HCT116 (cell line): ENCODE results near the gene CBX4. TPM values are rescaled to one million over a fixed set of nuclear protein-coding genes. Genes with fewer than 3 reads are reported as not detected.

Source experiments
- ATAC-seq: fragments of 200-7000 bp; cut with Tn5 transposase; 2 replicates; pipeline ENCODE4 v1.9.1; 2020; ENCODE audit warnings: mild to moderate bottlenecking, moderate library complexity
- BruUV-seq: library from RNA; stranded (reverse); fragments of 400-500 nt; replicated peaks from 2 replicates; lab custom pipeline; 2021; lab: Mats Ljungman, UMichigan
- CTCF ChIA-PET: fragments of 300-600 bp; sonication (Branson Sonifier 250); formaldehyde crosslinking; loops from one replicate; lab custom pipeline; 2021; ENCODE audit warnings: antibody characterized with exemption; lab: Charles Lee
- POLR2A ChIA-PET: fragments of 300-600, 350-600 bp; sonication (Branson Sonifier 250); formaldehyde crosslinking; loops from one replicate; lab custom pipeline; 2021; ENCODE audit warnings: antibody characterized with exemption; lab: Charles Lee
- RAD21 ChIA-PET, 2 experiments: fragments of 300-600 bp; sonication (Branson Sonifier 250); formaldehyde crosslinking; loops; one replicate each; lab custom pipeline; 2023; ENCODE audit warnings: low total read pairs in 2 of 2; ENCODE audit not compliant: uncharacterized antibody in 2 of 2, unreplicated experiment in 2 of 2, low non-redundant PET in 1 of 2; lab: Charles Lee
- DNase-seq: peaks from one replicate; pipeline ENCODE4 v3.0.0-alpha.2; 2010; ENCODE audit warnings: low read depth, low spot score
- H2AFZ ChIP-seq: fragments of 200-600 bp; shearing (Covaris generic), sonication (generic); 2 replicates; pipeline ENCODE4 v1.6.1; 2017; ENCODE audit warnings: low read depth, mixed run types, mixed read lengths, antibody characterized with exemption, low read length; ENCODE audit not compliant: poor library complexity, severe bottlenecking
- H3K27ac ChIP-seq: 2 replicates; pipeline ENCODE4 v1.5.1; 2012; ENCODE audit warnings: low read depth, low read length
- H3K27me3 ChIP-seq: fragments of 200-600 bp; sonication (generic); 2 replicates; pipeline ENCODE4 v1.6.1; 2016; ENCODE audit warnings: mixed run types, low read length, mixed read lengths; ENCODE audit not compliant: insufficient read depth
- H3K36me3 ChIP-seq, 2 experiments: fragments of 200-500 bp in 1 of 2; fragments of 200-600 bp in 1 of 2; sonication (Bioruptor generic) in 1 of 2; sonication (generic) in 1 of 2; 2 replicates each; pipeline versions ENCODE4 v1.5.1 to v1.6.1; 2014 to 2016; ENCODE audit warnings: low read length in 2 of 2, inconsistent platforms in 1 of 2, mixed read lengths in 1 of 2, mixed run types in 1 of 2; ENCODE audit not compliant: insufficient read depth in 2 of 2, control insufficient read depth in 1 of 2
- H3K4me1 ChIP-seq, 2 experiments: fragments of 200-600 bp in 1 of 2; sonication (generic) in 1 of 2; 2 replicates each; pipeline versions ENCODE4 v1.5.1 to v1.6.1; 2012 to 2017; ENCODE audit warnings: low read length in 2 of 2, inconsistent platforms in 1 of 2, mild to moderate bottlenecking in 1 of 2, mixed read lengths in 1 of 2, mixed run types in 1 of 2, moderate library complexity in 1 of 2; ENCODE audit not compliant: insufficient read depth in 2 of 2, control insufficient read depth in 1 of 2
- H3K4me2 ChIP-seq: fragments of 200-600 bp; sonication (generic); 2 replicates; pipeline ENCODE4 v1.6.1; 2017; ENCODE audit warnings: mixed run types, low read length, mixed read lengths
- H3K4me3 ChIP-seq, 2 experiments: fragments of 200-600 bp in 1 of 2; sonication (generic) in 1 of 2; replicated peaks in 1 of 2; 2 replicates each; pipeline ENCODE4 v1.5.1; 2011 to 2016; ENCODE audit warnings: low read length in 2 of 2, control low read depth in 1 of 2, low read depth in 1 of 2, mild to moderate bottlenecking in 1 of 2, mixed read lengths in 1 of 2, mixed run types in 1 of 2
- H3K79me2 ChIP-seq: fragments of 200-600 bp; sonication (generic); 2 replicates; pipeline ENCODE4 v1.6.1; 2017; ENCODE audit warnings: mild to moderate bottlenecking, mixed run types, low read length, moderate library complexity, mixed read lengths; ENCODE audit not compliant: insufficient read depth
- H3K9ac ChIP-seq: fragments of 200-600 bp; sonication (generic); 2 replicates; pipeline ENCODE4 v1.6.1; 2016; ENCODE audit warnings: low read length, mixed read lengths
- H3K9me2 ChIP-seq: fragments of 200-600 bp; sonication (generic), shearing (Covaris generic); 2 replicates; pipeline ENCODE4 v1.6.1; 2017; ENCODE audit warnings: mixed run types, mild to moderate bottlenecking, moderate library complexity; ENCODE audit not compliant: insufficient read depth
- H3K9me3 ChIP-seq, 2 experiments: fragments of 200-500 bp in 1 of 2; fragments of 200-600 bp in 1 of 2; sonication (Bioruptor generic) in 1 of 2; sonication (generic) in 1 of 2; 2 replicates each; pipeline ENCODE4 v1.6.1; 2014 to 2017; ENCODE audit warnings: low read length in 2 of 2, mixed read lengths in 2 of 2, inconsistent platforms in 1 of 2, low read depth in 1 of 2, mild to moderate bottlenecking in 1 of 2, mixed run types in 1 of 2, moderate library complexity in 1 of 2; ENCODE audit not compliant: control insufficient read depth in 1 of 2, insufficient read depth in 1 of 2
- H4K20me1 ChIP-seq: fragments of 200-600 bp; sonication (generic), shearing (Covaris generic); 2 replicates; pipeline ENCODE4 v1.6.1; 2017; ENCODE audit warnings: mixed run types, mild to moderate bottlenecking, moderate library complexity; ENCODE audit not compliant: insufficient read depth
- ATF3 ChIP-seq: IDR thresholded peaks from 2 replicates; pipeline ENCODE4 v1.6.1; 2012
- CBX3 ChIP-seq: IDR thresholded peaks from 2 replicates; pipeline ENCODE4 v1.6.1; 2012; ENCODE audit warnings: low read depth
- CEBPB ChIP-seq: IDR thresholded peaks from 2 replicates; pipeline ENCODE4 v1.6.1; 2012; ENCODE audit warnings: low read depth
- CTCF ChIP-seq, 3 experiments: fragments of 200-600 bp in 1 of 3; sonication (generic) in 1 of 3; IDR thresholded peaks in 2 of 3; conservative IDR thresholded peaks in 1 of 3; 2 replicates each; pipeline ENCODE4 v1.5.1; 2012 to 2017; ENCODE audit warnings: low read depth in 2 of 3, low read length in 2 of 3, antibody characterized with exemption in 1 of 3, borderline replicate concordance in 1 of 3, control low read depth in 1 of 3, mild to moderate bottlenecking in 1 of 3, mixed read lengths in 1 of 3, mixed run types in 1 of 3, moderate library complexity in 1 of 3; ENCODE audit not compliant: insufficient read depth in 1 of 3
- ELF1 ChIP-seq: IDR thresholded peaks from 2 replicates; pipeline ENCODE4 v1.6.1; 2012; ENCODE audit warnings: low read depth, borderline replicate concordance
- EZH2phosphoT487 ChIP-seq: fragments of 200-600 bp; IDR thresholded peaks from 2 replicates; pipeline ENCODE4 v1.6.1; 2018; ENCODE audit warnings: antibody characterized with exemption, borderline replicate concordance
- JUND ChIP-seq: IDR thresholded peaks from 2 replicates; pipeline ENCODE4 v1.6.1; 2012
- MAX ChIP-seq: IDR thresholded peaks from 2 replicates; pipeline ENCODE4 v1.6.1; 2012
- POLR2A ChIP-seq: IDR thresholded peaks from 2 replicates; pipeline ENCODE4 v1.7.0; 2011; ENCODE audit warnings: borderline replicate concordance; ENCODE audit not compliant: insufficient read depth, insufficient read length; ENCODE audit errors: extremely low read depth
- SRF ChIP-seq: IDR thresholded peaks from 2 replicates; pipeline ENCODE4 v1.6.1; 2012; ENCODE audit warnings: low read depth
- TCF7L2 ChIP-seq: IDR thresholded peaks from 2 replicates; pipeline ENCODE4 v1.7.0; 2011; ENCODE audit warnings: borderline replicate concordance, inconsistent platforms; ENCODE audit not compliant: insufficient read depth, insufficient read length; ENCODE audit errors: extremely low read depth
- YY1 ChIP-seq: IDR thresholded peaks from 2 replicates; pipeline ENCODE4 v1.6.1; 2011; ENCODE audit warnings: low read length, low read depth, moderate library complexity, mild to moderate bottlenecking; ENCODE audit not compliant: insufficient replicate concordance; ENCODE audit errors: extremely low read depth
- ZBTB33 ChIP-seq: IDR thresholded peaks from 2 replicates; pipeline ENCODE4 v1.6.1; 2011; ENCODE audit warnings: mild to moderate bottlenecking, low read length, moderate library complexity; ENCODE audit not compliant: insufficient replicate concordance; ENCODE audit errors: extremely low read depth
- ZFX ChIP-seq: fragments of 450-650 bp; IDR thresholded peaks from 2 replicates; pipeline ENCODE4 v1.6.1; 2017
- ZNF274 ChIP-seq: fragments of 200-500 bp; sonication (Bioruptor generic); IDR thresholded peaks from 2 replicates; pipeline ENCODE4 v1.6.1; 2014; ENCODE audit warnings: mild to moderate bottlenecking, low read depth, low read length, inconsistent platforms
- intact Hi-C: fragments of 100-400 bp; cut with micrococcal nuclease; formaldehyde crosslinking; loops from 2 replicates; pipeline ENCODE4 v1.10.0; 2022
- total RNA-seq: library from RNA; stranded (reverse); gene quantifications from one replicate; pipeline ENCODE4 v1.2.1, GENCODE V29; 2021; ENCODE audit not compliant: unreplicated experiment

The CBX4 gene
- total RNA-seq, 1 experiment from 2014 or later = 60.9 TPM

GRCh38 chr17:79857095-79857494 is 17.9 kb upstream of the CBX4 start:
- DNase-seq (no peak), ATAC-seq (no peak)
- Histone ChIP-seq H3K79me2 (no peaks in the 10 kb centered on the region), H3K9me2 (no peaks in the 10 kb centered on the region), H3K4me1 (peaks cover 12% of the 10 kb centered on the region in 2 experiments; a peak in 3 of 4 replicates), H2AFZ (no peak overlapping the region), H3K4me3 (no peak overlapping the region), H3K9me3 (no peaks in the 10 kb centered on the region), H4K20me1 (no peaks in the 10 kb centered on the region), H3K36me3 (no peaks in the 10 kb centered on the region), H3K27me3 (no peaks in the 10 kb centered on the region), H3K9ac (no peak overlapping the region), H3K4me2 (no peak overlapping the region), H3K27ac (no peak overlapping the region)
- no TSS peak for BruUV-seq
- no peak for TF ChIP-seq JUND
- TF ChIP-seq CEBPB = no peak
- no peak for TF ChIP-seq ELF1
- RAD21 ChIA-PET = no interaction called here
- CTCF ChIA-PET = no interaction called here
- POLR2A ChIA-PET = interaction anchor here (2.9 kb wide), 1 partner anchor 18 kb away, joined by 15 read pairs; the partner anchor contains the start of gene CBX4
- intact Hi-C loops = no loop called here

GRCh38 chr17:79855331-79856124 is 16.3 kb upstream of the CBX4 start:
- Histone ChIP-seq H3K36me3 (no peaks in the 10 kb centered on the region), H2AFZ (no peak overlapping the region), H3K9me2 (no peaks in the 10 kb centered on the region), H3K4me2 (no peak overlapping the region), H3K4me1 (peaks cover 28% of the 10 kb centered on the region in 2 experiments), H3K79me2 (no peaks in the 10 kb centered on the region), H3K9ac (no peak overlapping the region), H3K27ac (no peak overlapping the region), H4K20me1 (no peaks in the 10 kb centered on the region), H3K4me3 (no peak overlapping the region), H3K27me3 (no peaks in the 10 kb centered on the region), H3K9me3 (no peaks in the 10 kb centered on the region)
- POLR2A ChIA-PET = interaction anchor here (2.9 kb wide), 1 partner anchor 16 kb away, joined by 15 read pairs; the partner anchor contains the start of gene CBX4
- intact Hi-C loops = no loop called here
- CTCF ChIA-PET = interaction anchor here (0.5 to 1.0 kb wide), 2 partner anchors 16 to 20 kb away, joined by 3 to 5 read pairs; partner anchors contain the start of gene CBX4
- RAD21 ChIA-PET = no interaction called here
- no TSS peak for BruUV-seq
- no peak for ATAC-seq
- DNase-seq = no peak
- no peak for TF ChIP-seq YY1
- TF ChIP-seq CTCF (IDR thresholded peaks at IDR 0.05 in 2 of 3, conservative IDR thresholded peaks at IDR 0.05 in 1 of 3; ENCODE audit: borderline replicate concordance in 1 of 3, insufficient read depth in 1 of 3, low read depth in 2 of 3, low read length in 2 of 3) = no peak
- TF ChIP-seq SRF = no peak
- TF ChIP-seq TCF7L2 = no peak
- no peak for TF ChIP-seq ZBTB33
- TF ChIP-seq ATF3 = no peak
- TF ChIP-seq EZH2phosphoT487 = no peak
- no peak for TF ChIP-seq ZFX
- no peak for TF ChIP-seq ELF1
- no peak for TF ChIP-seq MAX
- TF ChIP-seq POLR2A = no peak
- no peak for TF ChIP-seq CBX3
- TF ChIP-seq ZNF274 = no peak
- no peak for TF ChIP-seq CEBPB
